Mononuclear cell (primary cell): ENCODE measurements around the gene NFKBIE. TPM values are rescaled to one million over a fixed set of nuclear protein-coding genes. Genes with fewer than 3 reads are reported as not detected.
A peak's percentile ranks its signal among the peaks of the same experiment; 100 is the strongest.

Experiments
- H3K27me3 ChIP-seq: 2 replicates; pipeline ENCODE4 v1.6.0; 2011; ENCODE audit warnings: low read length, control low read depth; ENCODE audit not compliant: insufficient read depth
- H3K4me1 ChIP-seq: 2 replicates; pipeline ENCODE4 v1.5.1; 2011; ENCODE audit warnings: mild to moderate bottlenecking, low read length, control low read depth; ENCODE audit not compliant: insufficient read depth
- H3K4me3 ChIP-seq: 2 replicates; pipeline ENCODE4 v1.5.1; 2011; ENCODE audit warnings: mild to moderate bottlenecking, low read length, moderate library complexity
- H3K9me3 ChIP-seq: 2 replicates; pipeline ENCODE4 v1.5.1; 2011; ENCODE audit warnings: low read depth, mild to moderate bottlenecking, control low read depth, low read length
- total RNA-seq: library from RNA; depleted of rRNA; stranded (reverse); fragments of >200 nt; gene quantifications from one replicate; pipeline ENCODE4 v1.2.3, GENCODE V29; 2012

The NFKBIE gene
- total RNA-seq, 1 donor: 125 TPM

- Histone ChIP-seq H3K4me1 (peaks cover 40% of the 10 kb centered on the region), H3K9me3 (no peaks in the 10 kb centered on the region), H3K27me3 (no peaks in the 10 kb centered on the region), H3K4me3 (no peak overlapping the region)
These were observed 40.4 kb downstream of the NFKBIE start for GRCh38 chr6:44224965-44225305.

DNA sequence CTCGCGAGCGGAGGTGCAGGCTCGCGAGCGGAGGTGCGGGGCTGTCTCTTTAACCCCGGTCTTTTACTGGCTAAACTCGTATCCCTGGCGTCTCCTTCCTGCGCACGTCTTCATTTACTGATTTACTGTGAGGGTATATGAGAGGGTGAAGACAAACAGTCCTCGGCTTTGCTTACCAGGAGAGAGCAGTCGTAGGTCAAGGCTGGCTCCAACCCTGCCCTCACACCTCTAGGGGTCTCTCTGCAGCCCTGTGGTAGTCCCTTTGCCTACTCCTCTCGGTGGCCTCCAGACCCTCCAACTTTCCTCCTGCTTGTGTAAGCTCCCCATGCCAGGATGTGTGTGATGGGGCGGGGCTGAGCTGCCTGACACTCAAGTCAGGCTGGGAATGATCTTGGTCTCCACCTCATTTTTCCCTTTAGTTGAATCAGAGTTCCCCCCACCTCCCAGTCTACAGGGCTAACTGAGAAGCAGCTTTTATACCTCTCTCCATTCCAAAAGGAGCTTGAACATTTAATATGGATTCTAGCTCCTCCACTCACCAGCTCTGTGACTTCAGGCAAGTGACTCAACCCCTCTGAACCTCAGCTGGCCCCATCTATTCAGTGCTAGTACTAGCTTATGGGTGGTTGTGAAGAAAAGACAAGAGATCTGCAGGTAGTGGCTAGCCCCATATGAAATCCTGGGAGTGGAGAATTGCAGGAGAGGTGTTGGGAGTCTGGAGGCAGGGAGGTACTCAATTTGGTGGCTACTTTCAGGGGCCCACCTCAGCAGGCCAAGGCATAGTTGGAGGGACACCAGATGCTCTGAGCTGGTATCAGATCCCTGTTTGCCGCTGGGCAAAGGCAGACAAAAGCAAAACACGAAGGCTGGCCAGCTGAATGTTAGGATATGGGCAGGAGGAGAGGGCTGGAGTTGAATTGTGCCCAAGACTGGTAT, 41.1 kb downstream of the NFKBIE start:
- peak overlapping the region; percentile 35 for H3K4me3 ChIP-seq

DNA sequence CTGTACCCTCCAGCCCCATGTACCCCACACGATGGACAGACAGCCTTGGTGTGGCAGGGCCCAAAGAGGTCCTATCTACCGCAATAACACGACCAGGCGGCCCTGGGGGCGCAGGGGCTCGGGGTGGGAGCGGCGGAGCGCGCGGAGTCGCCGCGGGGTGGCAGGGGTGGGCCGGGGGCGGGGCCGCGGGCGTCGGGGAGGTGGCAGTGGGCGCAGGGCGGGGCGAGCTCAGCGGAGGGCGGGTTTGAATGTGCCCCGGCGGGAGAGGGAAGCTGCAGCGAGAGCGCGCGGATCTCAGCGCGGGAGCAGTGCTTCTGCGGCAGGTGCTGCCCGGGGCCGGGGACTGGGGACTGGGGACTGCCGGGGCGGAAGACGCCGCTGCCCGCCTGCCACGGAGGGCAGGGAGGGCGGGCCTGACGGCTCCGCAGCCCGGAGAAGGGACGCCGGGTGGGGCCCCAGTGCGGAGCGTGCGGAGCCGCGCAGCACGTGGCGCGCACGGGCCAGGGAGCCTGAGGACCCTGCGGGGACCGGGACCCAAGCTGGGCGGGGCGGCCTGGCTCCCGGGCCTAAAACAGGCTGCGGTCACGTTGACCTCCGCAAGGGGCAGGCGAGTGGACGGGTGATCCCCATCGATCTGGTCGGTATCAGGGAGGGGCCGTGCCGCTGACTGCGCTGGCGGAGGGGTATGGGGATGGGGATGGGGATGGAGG, 41.9 kb downstream of the NFKBIE start, which contains the start of gene SLC29A1:
SLC29A1 (plus strand) TSS at position 277 of the 710 bp plus-strand sequence. CDS start 3,719 bp downstream, outside the sequence.
- Histone ChIP-seq H3K9me3 (no peaks in the 10 kb centered on the region), H3K4me1 (peaks cover 53% of the 10 kb centered on the region), H3K4me3 (peak within 1 kb of the TSS; percentile 35), H3K27me3 (no peaks in the 10 kb centered on the region)

More for the DNA sequence above, 41.1 kb downstream of the NFKBIE start:
- Histone ChIP-seq H3K27me3 (no peaks in the 10 kb centered on the region), H3K4me1 (peaks cover 45% of the 10 kb centered on the region), H3K9me3 (no peaks in the 10 kb centered on the region)

- Histone ChIP-seq H3K4me3 (no peak overlapping the region), H3K27me3 (no peaks in the 10 kb centered on the region), H3K9me3 (no peaks in the 10 kb centered on the region), H3K4me1 (peaks cover 61% of the 10 kb centered on the region)
These were observed 42.6 kb downstream of the NFKBIE start for GRCh38 chr6:44222486-44223318.

- Histone ChIP-seq H3K9me3 (no peaks in the 10 kb centered on the region), H3K27me3 (no peaks in the 10 kb centered on the region), H3K4me1 (peaks cover 63% of the 10 kb centered on the region), H3K4me3 (no peak overlapping the region)
These were observed 43.4 kb downstream of the NFKBIE start for GRCh38 chr6:44221961-44222335.

DNA sequence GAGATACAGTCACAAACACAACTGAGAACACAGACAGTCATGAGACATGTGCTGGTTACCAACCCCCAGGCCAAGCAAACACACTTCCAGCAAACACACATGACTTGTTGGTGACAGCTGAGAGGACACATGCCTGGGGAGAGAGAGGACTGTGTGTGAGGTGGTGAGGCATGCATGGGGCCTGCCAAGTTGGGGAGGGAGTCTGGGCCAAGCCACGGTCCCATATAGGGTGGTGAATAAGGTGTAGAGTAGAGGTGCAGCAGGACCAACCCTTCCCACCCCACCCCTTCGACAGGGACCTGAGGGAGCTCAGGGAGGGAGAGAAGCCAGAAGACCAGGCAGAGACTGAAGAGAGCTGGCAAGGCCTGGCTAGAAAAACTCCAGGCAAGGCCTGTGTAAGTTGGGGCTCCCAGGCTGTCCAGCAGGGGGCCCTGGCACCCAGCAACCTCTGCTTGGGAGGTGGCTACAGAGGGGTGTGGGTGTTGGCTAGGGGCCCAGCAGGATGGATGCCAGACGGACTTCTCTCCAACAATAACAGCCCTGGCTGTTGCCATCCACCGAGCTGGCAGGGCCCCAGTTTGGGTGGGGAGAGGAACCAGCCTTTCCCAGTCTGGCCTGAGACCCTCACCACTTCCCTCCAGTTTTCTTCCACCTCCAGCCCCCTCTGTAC, 43.9 kb downstream of the NFKBIE start:
- Histone ChIP-seq H3K4me1 (peaks cover 59% of the 10 kb centered on the region), H3K27me3 (no peaks in the 10 kb centered on the region), H3K4me3 (no peak overlapping the region), H3K9me3 (no peaks in the 10 kb centered on the region)

- Histone ChIP-seq H3K4me1 (peaks cover 54% of the 10 kb centered on the region), H3K27me3 (no peaks in the 10 kb centered on the region), H3K9me3 (no peaks in the 10 kb centered on the region), H3K4me3 (no peak overlapping the region)
These were observed 44.4 kb downstream of the NFKBIE start for GRCh38 chr6:44220913-44221290.

DNA sequence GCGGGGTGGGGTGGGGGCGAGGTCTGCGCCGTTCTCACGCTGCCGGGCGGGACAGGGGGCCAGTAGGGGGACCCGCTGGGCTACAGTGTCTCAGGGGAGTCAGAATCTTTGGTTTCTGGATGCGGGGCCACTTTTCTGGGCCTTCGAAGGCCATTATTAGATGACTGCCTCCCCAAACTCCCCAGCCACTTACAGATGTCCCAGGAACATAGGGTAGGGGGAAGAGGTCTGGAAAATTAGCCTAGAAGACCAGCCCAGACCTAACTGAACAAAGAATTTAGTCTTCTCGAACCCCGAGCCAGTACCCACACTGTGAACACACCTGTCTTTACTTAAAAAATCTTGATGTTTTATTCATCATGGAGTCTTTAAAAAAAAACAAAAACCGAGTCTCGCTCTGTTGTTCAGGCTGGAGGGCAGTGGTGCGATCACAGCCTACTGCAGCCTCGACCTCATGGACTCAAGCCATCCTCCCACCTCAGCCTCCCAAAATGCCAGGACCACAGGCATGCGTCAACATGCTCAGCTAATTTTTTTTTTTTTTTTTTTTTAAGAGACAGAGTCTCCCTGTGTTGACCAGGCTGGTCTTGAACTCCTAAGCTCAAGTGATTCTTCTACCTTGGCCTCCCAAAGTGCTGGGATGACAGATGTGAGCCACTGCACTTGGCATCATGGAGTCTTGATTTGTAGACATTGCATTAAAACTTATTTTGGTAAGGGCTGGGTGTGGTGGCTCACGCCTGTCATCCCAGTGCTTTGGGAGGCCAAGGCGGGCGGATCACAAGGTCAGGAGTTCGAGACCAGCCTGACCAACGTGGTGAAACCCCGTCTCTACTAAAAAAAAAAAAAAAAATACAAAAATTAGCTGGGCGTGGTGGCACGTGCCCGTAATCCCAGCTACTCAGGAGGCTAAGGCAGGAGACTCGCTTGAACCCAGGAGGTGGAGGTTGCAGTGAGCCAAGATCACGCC, 45.3 kb downstream of the NFKBIE start:
- Histone ChIP-seq H3K27me3 (no peaks in the 10 kb centered on the region), H3K4me3 (no peak overlapping the region), H3K9me3 (no peaks in the 10 kb centered on the region), H3K4me1 (peaks cover 50% of the 10 kb centered on the region)

DNA sequence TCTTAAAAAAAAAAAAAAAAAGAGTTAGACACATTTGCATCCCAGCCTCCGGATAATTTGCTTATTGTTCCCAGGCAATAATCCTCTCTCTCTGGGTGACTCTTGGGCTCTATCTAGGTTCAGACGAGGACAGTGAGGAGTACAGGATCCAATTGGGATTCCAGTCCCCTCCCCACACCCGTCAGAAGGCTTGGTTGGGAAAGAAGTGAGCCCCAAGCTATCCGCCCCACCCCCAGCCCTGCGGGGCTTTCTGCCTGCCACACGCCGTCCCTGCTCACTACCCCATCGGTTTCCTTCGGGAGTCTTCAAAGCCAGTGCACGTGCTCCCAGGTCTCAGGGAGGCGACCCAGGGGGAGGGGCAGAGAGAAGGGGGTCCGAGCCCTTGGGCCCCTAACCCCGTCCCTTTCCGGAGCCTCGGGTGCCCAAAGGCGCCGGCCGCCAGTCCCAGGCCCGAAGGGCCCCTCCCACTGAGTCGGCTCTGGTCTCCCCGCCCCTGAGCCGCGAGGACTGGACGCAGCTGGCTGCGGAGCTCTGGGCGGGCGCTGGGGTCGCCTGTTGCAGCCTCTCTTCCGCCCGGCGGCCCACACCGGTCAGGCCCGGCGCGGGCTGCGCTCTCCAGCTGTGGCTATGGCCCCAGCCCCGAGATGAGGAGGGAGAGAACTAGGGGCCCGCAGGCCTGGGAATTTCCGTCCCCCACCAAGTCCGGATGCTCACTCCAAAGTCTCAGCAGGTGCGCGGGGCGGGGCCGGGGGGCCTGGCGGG, 46.1 kb downstream of the NFKBIE start:
- peak overlapping the region; percentile 30 for H3K4me3 ChIP-seq
- H3K27me3 ChIP-seq: no peaks in the 10 kb centered on the region
- peaks cover 43% of the 10 kb centered on the region for H3K4me1 ChIP-seq
- no peaks in the 10 kb centered on the region for H3K9me3 ChIP-seq

DNA sequence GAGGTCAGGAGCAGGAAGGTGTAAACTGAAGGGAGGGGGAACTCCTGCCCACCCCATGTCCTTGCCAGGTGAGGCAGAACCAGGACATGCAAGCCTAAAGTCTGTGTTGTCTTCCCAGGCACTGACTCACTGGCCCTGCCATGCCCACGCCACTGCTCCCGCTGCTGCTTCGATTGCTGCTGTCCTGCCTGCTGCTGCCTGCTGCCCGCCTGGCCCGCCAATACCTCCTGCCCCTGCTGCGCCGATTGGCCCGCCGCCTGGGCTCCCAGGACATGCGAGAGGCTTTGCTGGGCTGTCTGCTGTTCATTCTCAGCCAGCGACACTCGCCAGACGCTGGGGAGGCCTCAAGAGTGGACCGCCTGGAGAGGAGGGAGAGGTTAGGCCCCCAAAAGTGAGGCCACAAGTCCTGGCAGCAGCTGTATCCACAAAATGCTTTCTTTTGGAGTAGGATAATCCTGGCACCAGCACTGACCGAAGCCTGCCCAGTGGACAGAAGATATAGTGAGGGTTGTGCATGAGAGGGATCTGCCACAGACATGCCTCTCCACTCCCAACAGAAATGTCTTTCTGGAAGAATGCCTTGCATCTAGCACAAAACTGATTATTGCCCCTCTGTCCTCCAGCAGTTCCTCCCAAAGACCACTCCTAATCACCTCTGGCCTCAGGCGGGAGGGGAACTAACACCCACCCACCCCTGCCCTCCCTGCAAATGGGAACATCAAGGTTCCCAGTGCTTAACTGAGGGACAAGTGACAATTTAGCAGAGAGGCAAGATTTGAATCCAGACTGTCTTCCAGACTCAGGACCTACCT, 47.8 kb downstream of the NFKBIE start:
- H3K4me1 ChIP-seq: peaks cover 35% of the 10 kb centered on the region
- H3K9me3 ChIP-seq: no peaks in the 10 kb centered on the region
- H3K27me3 ChIP-seq: no peaks in the 10 kb centered on the region
- H3K4me3 ChIP-seq: no peak overlapping the region

- Histone ChIP-seq H3K27me3 (no peaks in the 10 kb centered on the region), H3K9me3 (no peaks in the 10 kb centered on the region), H3K4me3 (no peak within 1 kb of the TSS)
These were observed 48.5 kb downstream of the NFKBIE start, which contains the start of gene MYMX for GRCh38 chr6:44216677-44217331. MYMX (plus strand) TSS chr6:44216926; CDS start chr6:44217472, 546 bp downstream.

DNA sequence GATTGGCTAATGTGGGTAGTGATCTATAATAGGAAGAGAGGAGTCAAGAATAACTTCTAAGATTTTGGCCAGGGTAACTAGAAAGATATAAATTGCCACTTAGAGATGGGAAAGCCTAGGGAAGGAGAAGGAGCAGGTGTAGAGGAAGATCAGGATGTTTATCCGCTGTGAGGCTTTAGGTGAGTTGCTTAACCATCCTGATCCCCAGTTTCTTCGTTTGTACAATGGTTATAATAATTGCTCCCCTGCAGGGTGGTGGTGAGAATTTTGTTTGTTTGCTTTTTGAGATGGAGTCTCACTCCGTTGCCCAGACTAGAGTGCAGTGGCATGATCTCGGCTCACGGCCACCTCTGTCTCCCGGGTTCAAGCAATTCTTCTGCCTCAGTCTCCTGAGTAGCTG, 51.0 kb downstream of the NFKBIE start:
- no peak overlapping the region for H3K4me3 ChIP-seq
- no peaks in the 10 kb centered on the region for H3K27me3 ChIP-seq
- peaks cover 29% of the 10 kb centered on the region for H3K4me1 ChIP-seq
- no peaks in the 10 kb centered on the region for H3K9me3 ChIP-seq

More at GRCh38 chr6:44216677-44217331, 48.5 kb downstream of the NFKBIE start, which contains the start of gene MYMX:
- peaks cover 35% of the 10 kb centered on the region for H3K4me1 ChIP-seq
